Body of pancreas (tissue), 4 donors: ENCODE measurements around the gene C11orf52. TPM values are rescaled to one million over a fixed set of nuclear protein-coding genes. Genes with fewer than 3 reads are reported as not detected.
A peak's percentile ranks its signal among the peaks of the same experiment; 100 is the strongest.

Experiments
- ATAC-seq: fragments of 150-250 bp; one replicate; pipeline ENCODE4 v1.9.1; 2016
- DNase-seq, 4 donors: peaks; one replicate each; pipeline ENCODE4 v3.0.0-alpha.2; 2019
- H3K27ac ChIP-seq, 4 donors: fragments of 200-600 bp; sonication (generic); 1 replicate in 3 of 4; 2 replicates in 1 of 4; pipeline versions ENCODE4 v1.5.1 to v1.6.1; 2016 to 2019; ENCODE audit warnings: mild to moderate bottlenecking in 1 of 4, mixed read lengths in 1 of 4, moderate library complexity in 1 of 4
- H3K27me3 ChIP-seq, 2 donors: fragments of 200-600 bp; sonication (generic); one replicate each; pipeline ENCODE4 v1.6.0; 2016; ENCODE audit warnings: mild to moderate bottlenecking in 1 of 2
- H3K36me3 ChIP-seq, 2 donors: fragments of 200-600 bp; sonication (generic); replicated peaks in 1 of 2; 2 replicates each; pipeline ENCODE4 v1.5.1; 2016; ENCODE audit warnings: low read depth in 2 of 2; ENCODE audit not compliant: insufficient read depth in 1 of 2
- H3K4me1 ChIP-seq: fragments of 200-600 bp; sonication (generic); one replicate; pipeline ENCODE4 v1.6.0; 2016
- H3K4me3 ChIP-seq, 2 donors: fragments of 200-600 bp; sonication (generic); 1 replicate in 1 of 2; 2 replicates in 1 of 2; pipeline ENCODE4 v1.5.1; 2016 to 2019
- H3K9me3 ChIP-seq, 3 donors: fragments of 200-600 bp; sonication (generic); 1 replicate in 2 of 3; 2 replicates in 1 of 3; pipeline ENCODE4 v1.5.1; 2016
- POLR2A ChIP-seq, 3 donors: fragments of 450-650 bp; IDR thresholded peaks; one replicate each; pipeline ENCODE4 v1.6.1; 2016; ENCODE audit warnings: antibody characterized with exemption in 3 of 3, mild to moderate bottlenecking in 2 of 3
- WGBS, 2 donors: methylation state at CpG; one replicate each; pipeline ENCODE4 v1.1.5; 2017; 5-methylcytosine and 5-hydroxymethylcytosine counted together
- intact Hi-C: fragments of 100-400 bp; cut with DNase I; formaldehyde crosslinking; loops from one replicate; pipeline ENCODE4 v1.15.1; 2023
- total RNA-seq, 2 donors: library from RNA; depleted of rRNA; stranded (reverse); fragments of >200 nt; gene quantifications; one replicate each; pipeline ENCODE4 v1.1.0, GENCODE V29; 2016
- TF ChIP-seq, protein P1 (sequence below), 7 experiments: fragments of 450-650 bp in 4 of 7; fragments of 200-600 bp in 3 of 7; sonication (generic) in 3 of 7; IDR thresholded peaks; one replicate each; pipeline ENCODE4 v1.5.1; 2016 to 2019; ENCODE audit warnings: antibody characterized with exemption in 7 of 7

The C11orf52 gene
- total RNA-seq, 2 donors from 2014 or later: 4.6 to 14.8 TPM

DNA sequence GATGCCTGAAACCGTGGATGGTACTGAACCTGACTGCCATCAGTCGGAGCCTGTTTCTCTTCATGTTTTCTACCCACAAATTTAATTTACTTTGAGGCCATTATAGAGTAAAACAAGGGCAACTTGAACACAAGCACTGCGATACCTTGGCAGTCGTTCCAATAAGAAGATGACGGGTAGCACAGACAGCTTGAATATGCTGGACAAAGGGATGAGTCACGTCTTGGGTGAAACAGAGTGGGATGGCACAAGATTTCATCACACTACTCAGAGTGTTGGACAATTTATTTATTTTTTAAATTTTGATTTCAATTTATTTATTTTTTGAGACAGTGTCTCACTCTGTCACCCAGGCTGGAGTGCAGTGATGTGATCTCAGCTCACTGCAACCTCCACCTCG is 24.1 kb downstream of the C11orf52 start:
- no peaks in the 10 kb centered on the region for H3K36me3 ChIP-seq
- no peaks in the 10 kb centered on the region for H3K27me3 ChIP-seq
- H3K4me3 ChIP-seq: no peak overlapping the region
- no peak overlapping the region for H3K27ac ChIP-seq
- H3K4me1 ChIP-seq: peaks cover 1% of the 10 kb centered on the region
- ATAC-seq: no peak
- H3K9me3 ChIP-seq: no peaks in the 10 kb centered on the region
- intact Hi-C loops: no loop called here
- 87 to 90% methylated on average over 7 of the region's 7 CpGs for WGBS, 2 donors
- no peak for DNase-seq
- no peak for TF ChIP-seq POLR2A (IDR thresholded peaks at IDR 0.05)
- TF ChIP-seq, protein P1, sequence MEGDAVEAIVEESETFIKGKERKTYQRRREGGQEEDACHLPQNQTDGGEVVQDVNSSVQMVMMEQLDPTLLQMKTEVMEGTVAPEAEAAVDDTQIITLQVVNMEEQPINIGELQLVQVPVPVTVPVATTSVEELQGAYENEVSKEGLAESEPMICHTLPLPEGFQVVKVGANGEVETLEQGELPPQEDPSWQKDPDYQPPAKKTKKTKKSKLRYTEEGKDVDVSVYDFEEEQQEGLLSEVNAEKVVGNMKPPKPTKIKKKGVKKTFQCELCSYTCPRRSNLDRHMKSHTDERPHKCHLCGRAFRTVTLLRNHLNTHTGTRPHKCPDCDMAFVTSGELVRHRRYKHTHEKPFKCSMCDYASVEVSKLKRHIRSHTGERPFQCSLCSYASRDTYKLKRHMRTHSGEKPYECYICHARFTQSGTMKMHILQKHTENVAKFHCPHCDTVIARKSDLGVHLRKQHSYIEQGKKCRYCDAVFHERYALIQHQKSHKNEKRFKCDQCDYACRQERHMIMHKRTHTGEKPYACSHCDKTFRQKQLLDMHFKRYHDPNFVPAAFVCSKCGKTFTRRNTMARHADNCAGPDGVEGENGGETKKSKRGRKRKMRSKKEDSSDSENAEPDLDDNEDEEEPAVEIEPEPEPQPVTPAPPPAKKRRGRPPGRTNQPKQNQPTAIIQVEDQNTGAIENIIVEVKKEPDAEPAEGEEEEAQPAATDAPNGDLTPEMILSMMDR (IDR thresholded peaks at IDR 0.05): no peak

DNA sequence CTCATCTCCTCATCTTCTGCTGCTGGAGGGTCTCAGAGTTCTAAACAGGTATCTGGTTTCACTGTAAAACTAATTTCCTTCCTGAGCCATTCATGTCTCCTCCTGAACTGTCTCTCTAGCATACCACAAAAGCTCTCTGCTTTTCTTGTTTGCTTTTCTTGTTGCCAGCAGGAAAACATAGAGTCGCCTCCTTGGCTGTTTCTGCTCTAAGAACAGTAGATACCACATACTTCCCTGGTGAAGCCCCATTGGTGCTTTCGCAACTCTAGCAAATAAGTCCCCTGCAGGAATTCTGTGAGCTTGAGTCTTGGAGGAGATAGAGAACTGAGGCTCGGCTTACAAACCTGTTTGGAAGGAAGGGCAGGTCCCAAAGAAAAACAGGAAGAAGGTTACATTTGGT is 25.4 kb downstream of the C11orf52 start:
- WGBS, 2 donors: 62 to 73% methylated on average over 3 of the region's 3 CpGs
- no peaks in the 10 kb centered on the region for H3K36me3 ChIP-seq
- no peaks in the 10 kb centered on the region for H3K27me3 ChIP-seq
- no peak overlapping the region for H3K4me3 ChIP-seq
- intact Hi-C loops: no loop called here
- DNase-seq (no peak), ATAC-seq (no peak)
- TF ChIP-seq, protein P1 (IDR thresholded peaks at IDR 0.05): no peak
- TF ChIP-seq POLR2A (IDR thresholded peaks at IDR 0.05): no peak
- H3K9me3 ChIP-seq: no peaks in the 10 kb centered on the region
- no peak overlapping the region for H3K27ac ChIP-seq
- H3K4me1 ChIP-seq: no peaks in the 10 kb centered on the region

DNA sequence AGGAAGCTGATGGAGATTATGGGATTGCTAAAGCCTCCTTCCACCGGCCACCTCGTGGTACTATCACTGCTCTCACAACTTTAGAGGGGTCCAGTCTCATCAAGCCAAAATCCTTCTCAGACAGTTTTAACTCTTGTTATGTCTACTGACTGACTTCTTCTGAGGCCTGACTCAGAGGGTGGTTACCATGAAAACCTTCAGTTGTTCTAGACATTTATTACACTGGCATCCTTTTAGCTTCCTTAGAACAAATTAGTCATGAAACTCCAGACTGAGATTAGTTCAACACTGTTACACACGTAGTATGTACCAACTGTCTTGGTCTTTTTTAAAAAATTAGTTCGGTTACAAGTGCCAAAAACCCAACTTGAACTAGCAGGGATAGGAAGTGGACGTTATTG is 25.9 kb downstream of the C11orf52 start:
- DNase-seq (no peak), ATAC-seq (no peak)
- Histone ChIP-seq H3K27me3 (no peaks in the 10 kb centered on the region), H3K36me3 (no peaks in the 10 kb centered on the region), H3K27ac (no peak overlapping the region), H3K4me1 (no peaks in the 10 kb centered on the region), H3K9me3 (no peaks in the 10 kb centered on the region), H3K4me3 (no peak overlapping the region)
- WGBS, 2 donors: 69 to 79% methylated on average over 5 of the region's 5 CpGs
- TF ChIP-seq POLR2A (IDR thresholded peaks at IDR 0.05): no peak
- TF ChIP-seq, protein P1 (IDR thresholded peaks at IDR 0.05): no peak
- intact Hi-C loops: no loop called here

DNA sequence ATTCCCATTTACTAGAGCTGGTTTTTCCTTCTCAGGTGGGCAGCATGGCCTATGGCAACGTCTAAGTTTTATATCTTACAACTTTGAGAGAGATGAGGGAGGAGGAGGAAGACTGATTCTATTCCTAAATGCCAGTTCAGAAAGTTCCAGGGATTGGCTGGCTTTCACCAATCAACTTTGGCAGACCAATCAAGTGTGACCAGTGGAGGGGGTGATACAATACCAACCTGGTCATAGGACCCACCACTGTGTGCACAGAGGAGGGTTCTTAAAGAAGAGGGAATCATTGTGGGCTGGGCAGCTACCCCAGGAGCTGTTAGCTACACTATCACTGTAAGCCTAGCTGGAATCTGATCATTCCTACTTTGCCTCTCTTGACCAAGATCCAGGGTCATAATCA is 26.5 kb downstream of the C11orf52 start:
- Histone ChIP-seq H3K27me3 (no peaks in the 10 kb centered on the region), H3K36me3 (no peaks in the 10 kb centered on the region), H3K9me3 (no peaks in the 10 kb centered on the region), H3K27ac (no peak overlapping the region), H3K4me1 (no peaks in the 10 kb centered on the region), H3K4me3 (no peak overlapping the region)
- ATAC-seq (no peak), DNase-seq (no peak)
- intact Hi-C loops: no loop called here
- TF ChIP-seq, protein P1 (IDR thresholded peaks at IDR 0.05): no peak
- no peak for TF ChIP-seq POLR2A (IDR thresholded peaks at IDR 0.05)
- WGBS, 2 donors: 73 to 88% methylated on average over 1 of the region's 1 CpG

DNA sequence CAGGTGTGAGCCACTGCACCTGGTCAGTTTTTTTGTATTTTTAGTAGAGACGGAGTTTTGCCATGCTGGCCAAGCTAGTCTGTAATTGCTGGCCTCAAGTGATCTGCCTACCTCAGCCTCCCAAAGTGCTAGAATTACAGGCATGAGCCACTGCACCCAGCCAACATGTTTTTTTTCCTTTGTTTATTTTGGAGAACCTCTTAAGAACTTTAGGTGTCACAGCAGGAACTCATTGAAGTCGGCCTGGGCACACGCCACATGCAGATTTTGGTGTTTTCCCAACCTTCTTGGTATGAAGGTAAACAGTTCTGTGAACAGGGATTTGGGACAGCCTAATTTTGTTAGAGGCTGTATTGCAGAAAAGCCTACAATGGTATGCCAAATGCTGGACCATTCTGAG is 27.8 kb downstream of the C11orf52 start:
- ATAC-seq: peak; percentile 72
- H3K27ac ChIP-seq: peak overlapping the region in 1 of 4 donors; percentile 40
- peak in 3 of 4 donors; percentile 26 to 47 (median 42) for DNase-seq

More for the DNA sequence above, 27.8 kb downstream of the C11orf52 start:
- Histone ChIP-seq H3K36me3 (no peaks in the 10 kb centered on the region), H3K4me3 (no peak overlapping the region), H3K9me3 (no peaks in the 10 kb centered on the region), H3K27me3 (no peaks in the 10 kb centered on the region), H3K4me1 (no peaks in the 10 kb centered on the region)
- intact Hi-C loops: no loop called here
- TF ChIP-seq POLR2A (IDR thresholded peaks at IDR 0.05): no peak
- TF ChIP-seq, protein P1 (IDR thresholded peaks at IDR 0.05): no peak
- WGBS, 2 donors: 63 to 74% methylated on average over 3 of the region's 3 CpGs
